Astrocyte (in vitro differentiated cells and primary cell): ENCODE data around the gene ASPHD1.

ENCODE experiments used
- EZH2 ChIP-seq: IDR thresholded peaks from 2 replicates; pipeline ENCODE4 v1.6.1; 2012; ENCODE audit warnings: mild to moderate bottlenecking, low read length, inconsistent platforms; ENCODE audit not compliant: insufficient read depth
- TF ChIP-seq, protein P1 (sequence below): IDR thresholded peaks from 2 replicates; pipeline ENCODE4 v1.5.1; 2011; ENCODE audit warnings: low read depth, mild to moderate bottlenecking, inconsistent platforms, low read length, moderate library complexity; ENCODE audit not compliant: insufficient read depth

DNA sequence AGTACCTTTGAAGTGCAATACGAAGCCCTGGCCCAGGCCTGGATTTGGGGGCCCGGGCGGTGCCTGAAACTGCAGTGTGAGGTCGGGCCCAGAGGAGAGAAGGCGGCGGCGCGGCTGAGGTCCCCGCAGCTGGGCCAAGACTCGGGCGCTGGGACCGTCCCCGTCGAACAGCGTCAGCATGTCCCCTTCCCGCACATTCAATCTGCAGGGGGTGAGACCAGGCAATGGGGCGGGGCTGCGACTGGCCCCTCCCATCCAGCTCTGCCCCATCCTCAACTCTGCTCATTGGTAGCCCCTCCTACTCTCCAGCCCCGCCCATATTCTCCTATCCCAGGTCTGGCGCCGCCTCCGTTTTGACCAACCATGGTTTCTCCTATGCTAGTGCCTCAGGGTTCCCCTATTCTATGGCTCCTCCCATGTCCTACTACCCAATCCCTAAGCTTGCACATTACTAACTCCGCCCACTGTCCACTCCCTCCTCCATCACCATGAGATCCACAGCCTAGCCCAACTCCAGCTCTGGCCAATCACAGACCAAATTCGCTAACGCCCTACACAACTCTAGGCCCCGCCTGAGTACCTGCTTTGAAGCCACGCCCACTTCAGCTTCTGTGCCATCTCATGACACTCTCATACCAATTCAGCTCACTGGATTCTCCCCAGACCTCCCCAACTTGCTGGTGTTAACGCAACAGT, 22.9 kb upstream of the ASPHD1 start:
- TF ChIP-seq, protein P1, sequence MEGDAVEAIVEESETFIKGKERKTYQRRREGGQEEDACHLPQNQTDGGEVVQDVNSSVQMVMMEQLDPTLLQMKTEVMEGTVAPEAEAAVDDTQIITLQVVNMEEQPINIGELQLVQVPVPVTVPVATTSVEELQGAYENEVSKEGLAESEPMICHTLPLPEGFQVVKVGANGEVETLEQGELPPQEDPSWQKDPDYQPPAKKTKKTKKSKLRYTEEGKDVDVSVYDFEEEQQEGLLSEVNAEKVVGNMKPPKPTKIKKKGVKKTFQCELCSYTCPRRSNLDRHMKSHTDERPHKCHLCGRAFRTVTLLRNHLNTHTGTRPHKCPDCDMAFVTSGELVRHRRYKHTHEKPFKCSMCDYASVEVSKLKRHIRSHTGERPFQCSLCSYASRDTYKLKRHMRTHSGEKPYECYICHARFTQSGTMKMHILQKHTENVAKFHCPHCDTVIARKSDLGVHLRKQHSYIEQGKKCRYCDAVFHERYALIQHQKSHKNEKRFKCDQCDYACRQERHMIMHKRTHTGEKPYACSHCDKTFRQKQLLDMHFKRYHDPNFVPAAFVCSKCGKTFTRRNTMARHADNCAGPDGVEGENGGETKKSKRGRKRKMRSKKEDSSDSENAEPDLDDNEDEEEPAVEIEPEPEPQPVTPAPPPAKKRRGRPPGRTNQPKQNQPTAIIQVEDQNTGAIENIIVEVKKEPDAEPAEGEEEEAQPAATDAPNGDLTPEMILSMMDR: no peak
- TF ChIP-seq EZH2: no peak
